Suprapubic skin (tissue), 4 donors: Measurements from ENCODE around the gene CRNN. TPM values are rescaled to one million over a fixed set of nuclear protein-coding genes. Genes with fewer than 3 reads are reported as not detected.

Source experiments
- DNase-seq, 2 donors: peaks; one replicate each; pipeline ENCODE4 v3.0.0-alpha.2; 2019; ENCODE audit warnings: low spot score in 2 of 2
- H3K27ac ChIP-seq: fragments of 200-600 bp; sonication (generic); one replicate; pipeline ENCODE4 v1.5.1; 2019
- H3K27me3 ChIP-seq: fragments of 200-600 bp; sonication (generic); one replicate; pipeline ENCODE4 v1.5.1; 2019
- H3K36me3 ChIP-seq: fragments of 200-600 bp; sonication (generic); one replicate; pipeline ENCODE4 v1.5.1; 2019
- H3K4me1 ChIP-seq: fragments of 200-600 bp; sonication (generic); one replicate; pipeline ENCODE4 v1.5.1; 2019
- H3K4me3 ChIP-seq: fragments of 200-600 bp; sonication (generic); one replicate; pipeline ENCODE4 v1.5.1; 2019; ENCODE audit warnings: mild to moderate bottlenecking
- H3K9me3 ChIP-seq: fragments of 200-600 bp; sonication (generic); one replicate; pipeline ENCODE4 v1.5.1; 2019
- CTCF ChIP-seq, 2 donors: fragments of 200-600 bp in 1 of 2; fragments of 450-650 bp in 1 of 2; sonication (generic) in 1 of 2; IDR thresholded peaks; one replicate each; pipeline ENCODE4 v1.5.1; 2016 to 2019; ENCODE audit warnings: antibody characterized with exemption in 2 of 2, mild to moderate bottlenecking in 1 of 2, moderate library complexity in 1 of 2
- EP300 ChIP-seq: sonication (generic); formaldehyde crosslinking; IDR thresholded peaks from one replicate; pipeline ENCODE4 v1.6.1; 2017; ENCODE audit warnings: antibody characterized with exemption
- POLR2A ChIP-seq, 2 donors: fragments of 450-650 bp; IDR thresholded peaks; one replicate each; pipeline ENCODE4 v1.6.1; 2017; ENCODE audit warnings: antibody characterized with exemption in 2 of 2, mild to moderate bottlenecking in 2 of 2, moderate library complexity in 2 of 2
- POLR2AphosphoS5 ChIP-seq, 3 donors: sonication (generic); formaldehyde crosslinking; IDR thresholded peaks; one replicate each; pipeline ENCODE4 v1.6.1; 2017; ENCODE audit warnings: antibody characterized with exemption in 3 of 3
- WGBS: methylation state at CpG from one replicate; pipeline ENCODE4 v1.1.5; 2018; 5-methylcytosine and 5-hydroxymethylcytosine counted together
- total RNA-seq, 4 donors: library from RNA; depleted of rRNA; stranded (reverse); fragments of >200 nt; gene quantifications; one replicate each; pipeline ENCODE4 v1.1.0, GENCODE V29; 2016

Gene CRNN
- total RNA-seq, 4 donors from 2014 or later, result 0.72 to 12.6 (median 5.4) TPM

- Histone ChIP-seq H3K4me3 (no peak overlapping the region), H3K4me1 (no peaks in the 10 kb centered on the region), H3K27me3 (no peaks in the 10 kb centered on the region), H3K27ac (no peak overlapping the region), H3K9me3 (peaks cover 7% of the 10 kb centered on the region), H3K36me3 (no peaks in the 10 kb centered on the region)
- WGBS, result 19% methylated on average over 1 of the region's 1 CpG
- no peak for DNase-seq
- no peak for TF ChIP-seq CTCF (IDR thresholded peaks at IDR 0.05)
- no peak for TF ChIP-seq POLR2A (IDR thresholded peaks at IDR 0.05)
- no peak for TF ChIP-seq EP300
- no peak for TF ChIP-seq POLR2AphosphoS5 (IDR thresholded peaks at IDR 0.05)
These were observed 5.9 kb upstream of the CRNN start for GRCh38 chr1:152419917-152420316.

GRCh38 chr1:152415454-152416227 lies 1.6 kb upstream of the CRNN start:
- H3K27ac ChIP-seq, result no peak overlapping the region
- WGBS, result 97% methylated on average over 3 of the region's 3 CpGs
- no peaks in the 10 kb centered on the region for H3K27me3 ChIP-seq
- TF ChIP-seq EP300 (no peak), POLR2AphosphoS5 (IDR thresholded peaks at IDR 0.05) (no peak), POLR2A (IDR thresholded peaks at IDR 0.05) (no peak), CTCF (IDR thresholded peaks at IDR 0.05) (no peak)
- no peak for DNase-seq
- H3K4me1 ChIP-seq, result no peaks in the 10 kb centered on the region
- H3K36me3 ChIP-seq, result no peaks in the 10 kb centered on the region
- no peak overlapping the region for H3K4me3 ChIP-seq
- H3K9me3 ChIP-seq, result no peaks in the 10 kb centered on the region

GRCh38 chr1:152412756-152413155 lies 1.3 kb downstream of the CRNN start:
- Histone ChIP-seq H3K4me1 (no peaks in the 10 kb centered on the region), H3K36me3 (no peaks in the 10 kb centered on the region), H3K27ac (no peak overlapping the region), H3K4me3 (no peak overlapping the region), H3K9me3 (no peaks in the 10 kb centered on the region), H3K27me3 (no peaks in the 10 kb centered on the region)
- TF ChIP-seq POLR2AphosphoS5 (IDR thresholded peaks at IDR 0.05), result no peak
- TF ChIP-seq POLR2A (IDR thresholded peaks at IDR 0.05), result no peak
- TF ChIP-seq CTCF (IDR thresholded peaks at IDR 0.05), result no peak
- no peak for TF ChIP-seq EP300
- DNase-seq, result no peak
- WGBS, result 74% methylated on average over 2 of the region's 2 CpGs

- H3K4me1 ChIP-seq, result no peaks in the 10 kb centered on the region
- no peaks in the 10 kb centered on the region for H3K9me3 ChIP-seq
- 50% methylated on average over 2 of the region's 2 CpGs for WGBS
- no peaks in the 10 kb centered on the region for H3K36me3 ChIP-seq
- no peaks in the 10 kb centered on the region for H3K27me3 ChIP-seq
- no peak for DNase-seq
- no peak overlapping the region for H3K27ac ChIP-seq
- no peak overlapping the region for H3K4me3 ChIP-seq
- TF ChIP-seq POLR2AphosphoS5 (IDR thresholded peaks at IDR 0.05) (no peak), CTCF (IDR thresholded peaks at IDR 0.05) (no peak), POLR2A (IDR thresholded peaks at IDR 0.05) (no peak), EP300 (no peak)
These were observed 2.9 kb downstream of the CRNN start for GRCh38 chr1:152411134-152411533.

- WGBS, result 65% methylated on average over 7 of the region's 7 CpGs
- Histone ChIP-seq H3K4me3 (no peak overlapping the region), H3K27ac (no peak overlapping the region), H3K36me3 (no peaks in the 10 kb centered on the region), H3K9me3 (no peaks in the 10 kb centered on the region), H3K4me1 (no peaks in the 10 kb centered on the region), H3K27me3 (no peaks in the 10 kb centered on the region)
- TF ChIP-seq POLR2AphosphoS5 (IDR thresholded peaks at IDR 0.05) (no peak), CTCF (IDR thresholded peaks at IDR 0.05) (no peak), POLR2A (IDR thresholded peaks at IDR 0.05) (no peak), EP300 (no peak)
- no peak for DNase-seq
These were observed 3.5 kb downstream of the CRNN start for GRCh38 chr1:152410599-152410998.
